Epithelial cell of proximal tubule (primary cell): ENCODE measurements around the gene CDKL5. TPM values are rescaled to one million over a fixed set of nuclear protein-coding genes. Genes with fewer than 3 reads are reported as not detected.

ENCODE experiments used
- DNase-seq: peaks from one replicate; pipeline ENCODE4 v3.0.0-alpha.2; 2011; ENCODE audit warnings: low read depth
- H3K4me3 ChIP-seq: 2 replicates; pipeline ENCODE4 v1.5.1; 2011; ENCODE audit warnings: low read depth, mild to moderate bottlenecking, low read length
- CTCF ChIP-seq: conservative IDR thresholded peaks from 2 replicates; pipeline ENCODE4 v1.5.1; 2012; ENCODE audit warnings: low read depth, mild to moderate bottlenecking, low read length
- total RNA-seq: library from RNA; depleted of rRNA; stranded (reverse); fragments of >200 nt; gene quantifications from 2 replicates; pipeline ENCODE4 v1.2.3, GENCODE V29; 2015

CDKL5 gene
- total RNA-seq, result 2.1 and 5.0 TPM in 2 replicates

GRCh38 chrX:18425199-18426003, at the start of gene CDKL5:
Gene CDKL5, plus strand, starts transcription at chrX:18425608. Its CDS starts 81,489 bp downstream, at chrX:18507097.
- peak within 1 kb of the TSS; percentile 74 for H3K4me3 ChIP-seq
- DNase-seq, result peak; percentile 63
- TF ChIP-seq CTCF, result no peak

- H3K4me3 ChIP-seq, result no peak overlapping the region
- DNase-seq, result no peak
- peak; percentile 62 for TF ChIP-seq CTCF
These were observed 47.6 kb upstream of the CDKL5 start for GRCh38 chrX:18377796-18378195.

GRCh38 chrX:18389966-18390365, 35.4 kb upstream of the CDKL5 start:
- no peak overlapping the region for H3K4me3 ChIP-seq
- DNase-seq, result no peak
- TF ChIP-seq CTCF, result peak; percentile 21

GRCh38 chrX:18390941-18391538, 34.4 kb upstream of the CDKL5 start:
- DNase-seq, result no peak
- H3K4me3 ChIP-seq, result no peak overlapping the region
- peak; percentile 56 for TF ChIP-seq CTCF

GRCh38 chrX:18394477-18394876, 30.9 kb upstream of the CDKL5 start:
- DNase-seq, result no peak
- no peak overlapping the region for H3K4me3 ChIP-seq
- TF ChIP-seq CTCF, result no peak

- TF ChIP-seq CTCF, result no peak
- DNase-seq, result no peak
- H3K4me3 ChIP-seq, result no peak overlapping the region
These were observed 23.6 kb upstream of the CDKL5 start for GRCh38 chrX:18401848-18402213.
